Stimulated activated naive B cell treated with anti-CD40 and anti-IgM and Interleukin-4, amounts not matched to agents 10 μg/mL and 1 μg/mL and 100 μg/mL, for 72 hours (primary cell): ENCODE data around the gene PRR14L.
"Not testable (repeated sequence)": the region's sequence is repeated elsewhere in the genome, so short reads cannot be mapped to it uniquely, and the experiment has no call there.

Source experiments
- ATAC-seq, 2 donors: fragments of 150-1000 bp; cut with Tn5 transposase; replicated peaks; 2 replicates each; pipeline ENCODE4 v1.10.0; 2021; ENCODE audit warnings: moderate library complexity in 1 of 2
- DNase-seq: peaks from one replicate; pipeline ENCODE4 v3.0.0; 2021
- H3K27ac Mint-ChIP-seq: one replicate; pipeline ENCODE4 v1.8.0; 2022; ENCODE audit warnings: mild to moderate bottlenecking, mixed read lengths
- H3K27me3 Mint-ChIP-seq, 2 donors: one replicate each; pipeline ENCODE4 v1.8.0; 2022; ENCODE audit warnings: mixed read lengths in 2 of 2
- H3K36me3 Mint-ChIP-seq, 2 donors: one replicate each; pipeline ENCODE4 v1.8.0; 2022; ENCODE audit warnings: mixed read lengths in 2 of 2, mild to moderate bottlenecking in 1 of 2
- H3K4me1 Mint-ChIP-seq, 2 donors: one replicate each; pipeline ENCODE4 v1.8.0; 2022; ENCODE audit warnings: mixed read lengths in 2 of 2, mild to moderate bottlenecking in 1 of 2
- H3K4me3 Mint-ChIP-seq, 2 donors: one replicate each; pipeline ENCODE4 v1.8.0; 2022; ENCODE audit warnings: mild to moderate bottlenecking in 2 of 2, mixed read lengths in 2 of 2, moderate library complexity in 1 of 2
- H3K9me3 Mint-ChIP-seq, 2 donors: one replicate each; pipeline ENCODE4 v1.8.0; 2022; ENCODE audit warnings: mixed read lengths in 2 of 2, mild to moderate bottlenecking in 1 of 2

Gene PRR14L

DNA sequence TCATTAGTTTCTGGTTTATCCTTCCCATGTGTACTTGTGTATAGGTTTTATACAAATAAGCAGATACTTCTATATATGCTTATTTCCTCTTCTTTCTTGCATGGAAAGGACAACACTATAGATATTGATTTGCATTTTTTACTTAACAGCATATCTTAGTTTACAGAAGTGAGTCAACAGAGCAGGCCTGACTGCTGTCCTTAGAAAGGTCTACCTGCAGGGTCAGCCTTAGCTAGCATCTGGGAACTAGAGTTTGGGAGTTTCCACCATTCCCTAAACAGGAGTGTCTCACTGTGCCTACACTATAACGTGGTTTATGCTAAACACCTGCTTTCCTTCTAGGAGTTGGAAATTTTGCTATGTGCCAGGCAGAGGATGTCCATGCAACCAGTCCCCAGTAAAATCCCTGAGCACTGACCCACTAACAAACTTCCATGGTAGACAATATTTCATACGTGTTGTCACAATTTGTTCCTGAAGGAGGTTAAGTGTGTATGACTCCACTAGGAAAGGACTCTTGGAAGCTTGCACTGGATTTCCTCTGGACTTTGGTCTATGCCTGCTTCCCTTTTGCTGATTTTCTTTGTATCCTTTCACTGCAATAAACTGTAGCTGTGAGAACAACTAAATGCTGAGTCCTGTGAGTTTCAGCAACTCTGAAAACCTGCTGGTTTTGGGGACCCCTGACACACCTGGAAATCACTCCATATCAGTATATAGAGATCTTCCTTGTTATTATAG, 17.7 kb downstream of the PRR14L start:
- no peak for DNase-seq
- ATAC-seq: no peak
- no peaks in the 10 kb centered on the region for H3K27me3 Mint-ChIP-seq
- H3K9me3 Mint-ChIP-seq: no peaks in the 10 kb centered on the region
- H3K4me1 Mint-ChIP-seq: peaks cover 14 to 29% of the 10 kb centered on the region in 2 donors
- H3K36me3 Mint-ChIP-seq: peaks cover 17 to 22% of the 10 kb centered on the region in 2 donors
- peak overlapping the region; percentile 11 for H3K27ac Mint-ChIP-seq
- no peak overlapping the region for H3K4me3 Mint-ChIP-seq

GRCh38 chr22:31730344-31730711, 19.6 kb downstream of the PRR14L start:
- H3K4me1 Mint-ChIP-seq: peaks cover 14 to 29% of the 10 kb centered on the region in 2 donors
- no peak for DNase-seq
- H3K4me3 Mint-ChIP-seq: no peak overlapping the region
- H3K27ac Mint-ChIP-seq: no peak overlapping the region
- H3K36me3 Mint-ChIP-seq: peaks cover 15 to 23% of the 10 kb centered on the region in 2 donors
- ATAC-seq: no peak
- H3K9me3 Mint-ChIP-seq: no peaks in the 10 kb centered on the region
- H3K27me3 Mint-ChIP-seq: no peaks in the 10 kb centered on the region

GRCh38 chr22:31728857-31729256, 21.1 kb downstream of the PRR14L start:
- Mint-ChIP-seq H3K4me3 (no peak overlapping the region), H3K4me1 (peaks cover 7 to 19% of the 10 kb centered on the region in 2 donors), H3K27me3 (no peaks in the 10 kb centered on the region), H3K9me3 (no peaks in the 10 kb centered on the region), H3K27ac (no peak overlapping the region), H3K36me3 (peaks cover 15 to 24% of the 10 kb centered on the region in 2 donors)
- DNase-seq (no peak), ATAC-seq (no peak)

GRCh38 chr22:31726692-31727091, 23.2 kb downstream of the PRR14L start:
- peaks cover 0 to 6% of the 10 kb centered on the region in 2 donors for H3K4me1 Mint-ChIP-seq
- H3K4me3 Mint-ChIP-seq: no peak overlapping the region
- no peaks in the 10 kb centered on the region for H3K27me3 Mint-ChIP-seq
- peaks cover 12 to 30% of the 10 kb centered on the region in 2 donors for H3K36me3 Mint-ChIP-seq
- ATAC-seq: no peak
- H3K27ac Mint-ChIP-seq: no peak overlapping the region
- no peaks in the 10 kb centered on the region for H3K9me3 Mint-ChIP-seq
- DNase-seq: no peak

- no peak for ATAC-seq
- Mint-ChIP-seq H3K9me3 (no peaks in the 10 kb centered on the region), H3K27ac (no peak overlapping the region), H3K36me3 (peaks cover 23 to 37% of the 10 kb centered on the region in 2 donors), H3K27me3 (no peaks in the 10 kb centered on the region), H3K4me3 (no peak overlapping the region), H3K4me1 (peaks cover 0 to 10% of the 10 kb centered on the region in 2 donors)
- no peak for DNase-seq
Measured at GRCh38 chr22:31723723-31724122, 26.2 kb downstream of the PRR14L start.

DNA sequence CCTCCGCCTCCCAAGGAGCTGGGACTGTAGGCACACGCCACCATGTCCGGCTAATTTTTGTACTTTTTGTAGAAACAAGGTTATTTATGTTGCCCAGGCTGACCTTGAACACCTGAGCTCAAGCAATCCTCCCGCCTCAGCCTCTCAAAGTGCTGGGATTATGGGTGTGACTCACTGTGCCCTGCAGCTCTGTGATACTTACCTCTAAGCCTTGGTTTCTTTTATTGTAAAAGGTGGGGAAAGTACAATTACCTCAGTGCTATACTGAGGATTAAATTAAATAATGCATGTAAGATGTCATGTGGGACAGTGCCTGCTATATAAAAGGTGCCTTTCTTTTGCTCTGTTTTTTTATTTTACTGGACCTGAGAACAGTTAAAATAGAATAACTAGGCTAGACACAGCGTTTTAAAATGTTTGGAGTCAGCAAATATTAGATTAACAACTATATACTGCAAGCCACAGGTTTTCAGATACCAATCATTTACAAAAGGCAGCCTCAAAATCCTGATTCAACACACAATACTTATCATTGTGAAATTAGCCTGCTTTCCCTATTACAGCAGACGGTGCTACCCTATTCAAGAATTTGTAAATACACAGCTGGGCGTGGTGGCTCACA, 30.0 kb downstream of the PRR14L start:
- no peaks in the 10 kb centered on the region for H3K27me3 Mint-ChIP-seq
- DNase-seq (no peak), ATAC-seq (no peak)
- peaks cover 38 to 47% of the 10 kb centered on the region in 2 donors for H3K36me3 Mint-ChIP-seq
- no peaks in the 10 kb centered on the region for H3K9me3 Mint-ChIP-seq
- H3K4me1 Mint-ChIP-seq: peaks cover 0 to 10% of the 10 kb centered on the region in 2 donors
- H3K4me3 Mint-ChIP-seq: no peak overlapping the region
- H3K27ac Mint-ChIP-seq: no peak overlapping the region

DNA sequence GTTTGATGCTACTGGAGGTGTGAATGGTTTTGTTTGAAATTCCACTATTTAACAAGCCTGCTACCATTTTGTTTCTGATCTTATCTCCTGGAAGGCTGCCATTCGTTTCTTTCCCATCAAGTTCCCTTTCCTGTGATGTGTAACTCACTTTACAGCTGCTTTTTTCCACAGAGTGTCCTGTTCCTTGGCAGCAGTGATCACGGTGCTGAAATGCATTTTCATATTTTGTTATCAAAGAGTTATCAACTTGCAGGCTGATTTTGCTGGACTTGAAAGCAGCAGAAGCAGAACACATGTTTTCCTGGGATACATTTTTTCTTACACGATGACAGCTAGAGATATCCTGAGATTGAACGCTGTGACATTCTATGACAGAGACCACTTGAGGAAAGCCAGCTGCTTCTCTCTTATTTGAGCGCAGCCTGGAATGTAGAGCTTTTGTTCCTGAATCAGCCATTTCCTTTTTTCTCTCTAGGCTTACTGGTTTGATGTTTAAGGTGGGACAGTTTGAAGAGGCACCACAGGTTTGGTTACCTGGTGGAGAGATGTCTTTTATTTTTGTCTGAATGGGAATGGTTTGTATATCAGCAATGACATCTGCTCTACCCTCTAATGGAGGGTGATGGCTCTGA, 34.7 kb downstream of the PRR14L start:
- Mint-ChIP-seq H3K4me1 (peaks cover 0 to 6% of the 10 kb centered on the region in 2 donors), H3K4me3 (no peak overlapping the region), H3K27ac (no peak overlapping the region), H3K27me3 (no peaks in the 10 kb centered on the region), H3K36me3 (peaks cover 46 to 51% of the 10 kb centered on the region in 2 donors), H3K9me3 (no peaks in the 10 kb centered on the region)
- ATAC-seq: no peak
- no peak for DNase-seq

GRCh38 chr22:31711226-31711625, 38.7 kb downstream of the PRR14L start:
- H3K4me1 Mint-ChIP-seq, H3K4me3 Mint-ChIP-seq: not testable (repeated sequence)

DNA sequence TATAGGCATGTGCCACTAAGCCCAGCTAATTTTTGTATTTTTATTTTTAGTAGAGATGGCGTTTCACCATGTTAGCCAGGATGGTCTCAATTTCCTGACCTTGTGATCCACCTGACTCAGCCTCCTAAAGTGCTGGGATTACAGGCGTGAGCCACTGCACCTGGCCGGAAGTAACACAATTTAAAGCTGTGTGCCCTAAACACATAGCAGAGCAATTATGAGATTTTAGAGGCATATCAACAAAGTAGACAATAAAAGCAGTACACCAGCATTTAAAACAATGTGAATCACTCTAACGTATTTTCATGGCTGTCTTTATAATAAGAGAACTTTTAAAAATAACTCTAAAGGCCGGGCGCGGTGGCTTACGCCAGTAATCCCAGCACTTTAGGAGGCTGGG, 42.4 kb downstream of the PRR14L start:
- Mint-ChIP-seq H3K27me3 (no peaks in the 10 kb centered on the region), H3K36me3 (peaks cover 35 to 37% of the 10 kb centered on the region in 2 donors), H3K9me3 (no peaks in the 10 kb centered on the region), H3K27ac (no peak overlapping the region), H3K4me1 (no peaks in the 10 kb centered on the region), H3K4me3 (no peak overlapping the region)
- ATAC-seq: no peak
- DNase-seq: no peak

More at GRCh38 chr22:31711226-31711625, 38.7 kb downstream of the PRR14L start:
- not testable (repeated sequence) for DNase-seq, H3K27ac Mint-ChIP-seq, ATAC-seq, H3K9me3 Mint-ChIP-seq, H3K27me3 Mint-ChIP-seq
- H3K36me3 Mint-ChIP-seq: peaks cover 40 to 42% of the 10 kb centered on the region in 2 donors

- ATAC-seq: no peak
- Mint-ChIP-seq H3K36me3 (peaks cover 32 to 51% of the 10 kb centered on the region in 2 donors), H3K27ac (no peak overlapping the region)
Measured at GRCh38 chr22:31695423-31695822, 54.5 kb downstream of the PRR14L start.

GRCh38 chr22:31694046-31694445, 55.9 kb downstream of the PRR14L start:
- not testable (repeated sequence) for H3K27ac Mint-ChIP-seq, H3K4me3 Mint-ChIP-seq, DNase-seq, ATAC-seq, H3K27me3 Mint-ChIP-seq, H3K9me3 Mint-ChIP-seq
- Mint-ChIP-seq H3K36me3 (peaks cover 36 to 54% of the 10 kb centered on the region in 2 donors), H3K4me1 (peaks cover 7 to 21% of the 10 kb centered on the region in 2 donors)

More at GRCh38 chr22:31695423-31695822, 54.5 kb downstream of the PRR14L start:
- peaks cover 7 to 21% of the 10 kb centered on the region in 2 donors for H3K4me1 Mint-ChIP-seq
- no peaks in the 10 kb centered on the region for H3K27me3 Mint-ChIP-seq
- H3K4me3 Mint-ChIP-seq: no peak overlapping the region
- no peaks in the 10 kb centered on the region for H3K9me3 Mint-ChIP-seq
- no peak for DNase-seq

DNA sequence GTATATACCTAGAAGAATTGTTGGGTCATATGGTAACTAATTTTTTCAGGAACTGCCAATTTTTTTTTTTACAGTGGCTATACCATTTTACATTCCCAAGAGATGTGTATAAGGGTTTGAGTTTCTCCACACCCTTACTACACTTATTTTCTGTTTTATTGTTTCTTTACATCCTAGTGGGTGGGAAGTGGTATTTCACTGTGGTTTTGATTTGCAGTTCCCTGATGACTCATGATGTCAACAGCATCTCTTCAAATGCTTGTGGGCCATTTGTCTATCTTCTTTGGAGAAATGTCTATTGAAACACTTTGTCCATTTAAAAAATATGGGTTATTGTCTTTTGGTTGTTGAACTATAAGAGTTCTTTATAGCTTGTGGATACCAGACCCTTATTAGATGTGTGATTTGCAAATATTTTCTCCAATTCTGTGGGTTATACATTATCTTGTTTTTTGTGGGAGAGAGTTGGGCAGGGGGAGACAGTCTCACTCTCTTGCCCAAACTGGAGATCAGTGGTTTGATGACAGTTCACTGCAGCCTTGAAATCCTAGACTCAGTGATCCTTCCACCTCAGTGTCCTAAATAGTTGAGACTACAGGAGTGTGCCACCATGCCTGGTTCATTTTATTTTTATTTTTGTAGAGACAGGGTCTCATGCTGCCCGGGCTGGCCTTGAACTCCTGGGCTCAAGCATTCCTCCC, 57.6 kb downstream of the PRR14L start:
- ATAC-seq: peak; percentile 69 to 76
- Mint-ChIP-seq H3K4me3 (no peak overlapping the region), H3K27ac (no peak overlapping the region), H3K36me3 (peaks cover 39 to 61% of the 10 kb centered on the region in 2 donors), H3K4me1 (peaks cover 7 to 21% of the 10 kb centered on the region in 2 donors), H3K9me3 (no peaks in the 10 kb centered on the region), H3K27me3 (no peaks in the 10 kb centered on the region)
- no peak for DNase-seq

DNA sequence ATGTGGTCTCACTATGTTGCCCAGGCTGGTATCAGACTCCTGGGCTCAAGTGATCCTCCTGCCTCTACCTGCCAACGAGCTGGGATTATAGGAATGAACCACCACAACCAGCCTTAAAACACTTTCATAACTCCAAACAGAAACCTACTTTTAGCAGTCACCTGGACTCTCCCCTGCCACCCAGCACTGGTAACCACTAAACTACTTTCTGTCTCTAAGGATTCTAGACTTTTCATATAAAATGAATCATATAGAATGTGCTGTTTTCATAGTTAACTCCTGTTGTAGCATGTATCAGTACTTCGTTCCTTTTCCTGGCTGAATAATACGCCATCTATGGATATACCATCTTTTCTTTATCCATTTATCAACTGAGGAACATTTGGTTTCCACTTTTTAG, 58.5 kb downstream of the PRR14L start:
- no peaks in the 10 kb centered on the region for H3K9me3 Mint-ChIP-seq
- H3K27me3 Mint-ChIP-seq: no peaks in the 10 kb centered on the region
- no peak for DNase-seq
- H3K27ac Mint-ChIP-seq: peak overlapping the region; percentile 61
- H3K4me3 Mint-ChIP-seq: no peak overlapping the region
- peaks cover 7 to 21% of the 10 kb centered on the region in 2 donors for H3K4me1 Mint-ChIP-seq
- no peak for ATAC-seq
- peaks cover 33 to 62% of the 10 kb centered on the region in 2 donors for H3K36me3 Mint-ChIP-seq
